ENCODE data around the gene LTBP1. TPM values are rescaled to one million over a fixed set of nuclear protein-coding genes. Genes with fewer than 3 reads are reported as not detected.

Gene LTBP1
- total RNA-seq, 1 donor from 2014 or later: 29.7 TPM

DNA sequence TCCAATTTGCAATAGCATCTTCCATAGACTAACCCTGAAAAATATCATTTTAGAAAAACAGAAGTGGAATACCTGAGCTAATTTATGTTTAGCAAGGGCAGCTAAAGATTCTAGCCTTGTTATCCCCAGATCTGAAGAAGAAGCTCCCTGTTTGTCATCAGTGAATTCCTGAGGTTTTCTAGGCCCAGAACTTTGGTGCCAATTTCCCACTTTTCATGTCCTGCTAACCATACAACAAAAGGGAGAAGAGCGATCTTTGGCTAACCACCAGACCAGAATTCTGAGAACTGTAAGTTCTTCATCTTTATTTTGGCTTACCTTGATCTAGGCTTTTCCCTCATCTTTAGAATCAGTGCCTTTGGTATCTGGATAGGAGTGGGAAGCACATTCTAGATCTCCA is 478.4 kb downstream of the LTBP1 start:
- Histone ChIP-seq H3K27me3 (ENCODE audit: insufficient read depth, low read length) (no peaks in the 10 kb centered on the region), H3K36me3 (ENCODE audit: insufficient read depth, low read length) (no peaks in the 10 kb centered on the region), H3K4me3 (ENCODE audit: insufficient read depth, low read depth, low read length) (no peak overlapping the region), H2AFZ (ENCODE audit: low read depth, low read length) (no peak overlapping the region), H3K9me3 (ENCODE audit: insufficient read depth, low read depth, low read length) (no peaks in the 10 kb centered on the region), H3K27ac (ENCODE audit: low read depth, low read length) (no peak overlapping the region), H3K4me2 (ENCODE audit: low read length) (peak overlapping the region; percentile 2), H3K9ac (ENCODE audit: low read length) (no peak overlapping the region), H3K4me1 (ENCODE audit: insufficient read depth, low read length) (peaks cover 25% of the 10 kb centered on the region), H4K20me1 (ENCODE audit: insufficient read depth, low read length) (no peaks in the 10 kb centered on the region), H3K79me2 (ENCODE audit: insufficient read depth, low read length) (no peaks in the 10 kb centered on the region)
- Mint-ChIP-seq H3K4me1 (ENCODE audit: low read depth, unreplicated experiment) (peaks cover 29% of the 10 kb centered on the region), H3K27ac (ENCODE audit: unreplicated experiment) (peak overlapping the region; percentile 72), H3K36me3 (ENCODE audit: low read depth, unreplicated experiment) (peaks cover 2% of the 10 kb centered on the region), H3K27me3 (ENCODE audit: low read depth, unreplicated experiment) (no peaks in the 10 kb centered on the region), H3K9me3 (ENCODE audit: unreplicated experiment) (peaks cover 4% of the 10 kb centered on the region), H3K4me3 (ENCODE audit: unreplicated experiment) (no peak overlapping the region)
- FAIRE-seq (no peak), DNase-seq (ENCODE audit: low read depth) (no peak)
- TF ChIP-seq, protein P1, sequence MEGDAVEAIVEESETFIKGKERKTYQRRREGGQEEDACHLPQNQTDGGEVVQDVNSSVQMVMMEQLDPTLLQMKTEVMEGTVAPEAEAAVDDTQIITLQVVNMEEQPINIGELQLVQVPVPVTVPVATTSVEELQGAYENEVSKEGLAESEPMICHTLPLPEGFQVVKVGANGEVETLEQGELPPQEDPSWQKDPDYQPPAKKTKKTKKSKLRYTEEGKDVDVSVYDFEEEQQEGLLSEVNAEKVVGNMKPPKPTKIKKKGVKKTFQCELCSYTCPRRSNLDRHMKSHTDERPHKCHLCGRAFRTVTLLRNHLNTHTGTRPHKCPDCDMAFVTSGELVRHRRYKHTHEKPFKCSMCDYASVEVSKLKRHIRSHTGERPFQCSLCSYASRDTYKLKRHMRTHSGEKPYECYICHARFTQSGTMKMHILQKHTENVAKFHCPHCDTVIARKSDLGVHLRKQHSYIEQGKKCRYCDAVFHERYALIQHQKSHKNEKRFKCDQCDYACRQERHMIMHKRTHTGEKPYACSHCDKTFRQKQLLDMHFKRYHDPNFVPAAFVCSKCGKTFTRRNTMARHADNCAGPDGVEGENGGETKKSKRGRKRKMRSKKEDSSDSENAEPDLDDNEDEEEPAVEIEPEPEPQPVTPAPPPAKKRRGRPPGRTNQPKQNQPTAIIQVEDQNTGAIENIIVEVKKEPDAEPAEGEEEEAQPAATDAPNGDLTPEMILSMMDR (IDR thresholded peaks at IDR 0.05; ENCODE audit: insufficient read depth, low read depth, low read length): no peak
- TF ChIP-seq EZH2 (IDR thresholded peaks at IDR 0.05; ENCODE audit: insufficient read depth, low read length): no peak

DNA sequence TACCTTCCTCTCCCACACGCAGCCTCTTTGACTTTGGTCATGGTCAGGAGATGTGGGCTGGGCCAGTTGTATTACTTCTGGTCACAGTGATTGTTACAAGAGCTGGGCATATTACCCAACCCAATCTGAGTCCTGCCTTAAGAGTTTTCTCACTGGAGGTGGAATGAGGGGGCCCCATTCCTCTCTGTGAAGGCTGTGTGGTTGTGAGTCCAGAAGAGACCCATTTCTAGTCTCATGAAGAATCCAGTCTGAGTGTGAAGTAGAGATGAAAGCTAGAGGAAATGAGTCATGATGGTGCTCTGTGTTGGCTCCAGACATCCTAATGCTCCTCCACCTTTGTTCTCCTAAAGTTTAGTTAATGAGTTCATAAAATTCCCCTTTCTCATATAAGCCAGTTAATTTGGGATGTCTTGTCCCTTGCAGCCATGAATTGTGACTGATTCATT is 478.9 kb downstream of the LTBP1 start:
- H3K4me2 ChIP-seq (ENCODE audit: low read length): peak overlapping the region; percentile 2
- DNase-seq (ENCODE audit: low read depth): peak; percentile 72
- Mint-ChIP-seq H3K36me3 (ENCODE audit: low read depth, unreplicated experiment) (peaks cover 2% of the 10 kb centered on the region), H3K9me3 (ENCODE audit: unreplicated experiment) (peaks cover 4% of the 10 kb centered on the region), H3K27me3 (ENCODE audit: low read depth, unreplicated experiment) (no peaks in the 10 kb centered on the region), H3K4me3 (ENCODE audit: unreplicated experiment) (no peak overlapping the region), H3K27ac (ENCODE audit: unreplicated experiment) (peak overlapping the region; percentile 72), H3K4me1 (ENCODE audit: low read depth, unreplicated experiment) (peaks cover 24% of the 10 kb centered on the region)
- no peak overlapping the region for H3K27ac ChIP-seq (ENCODE audit: low read depth, low read length)
- FAIRE-seq: peak; percentile 20
- H3K36me3 ChIP-seq (ENCODE audit: insufficient read depth, low read length): no peaks in the 10 kb centered on the region
- H3K4me3 ChIP-seq (ENCODE audit: insufficient read depth, low read depth, low read length): no peak overlapping the region
- no peaks in the 10 kb centered on the region for H3K27me3 ChIP-seq (ENCODE audit: insufficient read depth, low read length)
- H2AFZ ChIP-seq (ENCODE audit: low read depth, low read length): no peak overlapping the region
- H3K9ac ChIP-seq (ENCODE audit: low read length): no peak overlapping the region
- no peaks in the 10 kb centered on the region for H4K20me1 ChIP-seq (ENCODE audit: insufficient read depth, low read length)
- H3K9me3 ChIP-seq (ENCODE audit: insufficient read depth, low read depth, low read length): no peaks in the 10 kb centered on the region
- no peak for TF ChIP-seq EZH2 (IDR thresholded peaks at IDR 0.05; ENCODE audit: insufficient read depth, low read length)
- TF ChIP-seq, protein P1 (IDR thresholded peaks at IDR 0.05; ENCODE audit: insufficient read depth, low read depth, low read length): no peak
- H3K79me2 ChIP-seq (ENCODE audit: insufficient read depth, low read length): no peaks in the 10 kb centered on the region
- H3K4me1 ChIP-seq (ENCODE audit: insufficient read depth, low read length): peaks cover 20% of the 10 kb centered on the region

DNA sequence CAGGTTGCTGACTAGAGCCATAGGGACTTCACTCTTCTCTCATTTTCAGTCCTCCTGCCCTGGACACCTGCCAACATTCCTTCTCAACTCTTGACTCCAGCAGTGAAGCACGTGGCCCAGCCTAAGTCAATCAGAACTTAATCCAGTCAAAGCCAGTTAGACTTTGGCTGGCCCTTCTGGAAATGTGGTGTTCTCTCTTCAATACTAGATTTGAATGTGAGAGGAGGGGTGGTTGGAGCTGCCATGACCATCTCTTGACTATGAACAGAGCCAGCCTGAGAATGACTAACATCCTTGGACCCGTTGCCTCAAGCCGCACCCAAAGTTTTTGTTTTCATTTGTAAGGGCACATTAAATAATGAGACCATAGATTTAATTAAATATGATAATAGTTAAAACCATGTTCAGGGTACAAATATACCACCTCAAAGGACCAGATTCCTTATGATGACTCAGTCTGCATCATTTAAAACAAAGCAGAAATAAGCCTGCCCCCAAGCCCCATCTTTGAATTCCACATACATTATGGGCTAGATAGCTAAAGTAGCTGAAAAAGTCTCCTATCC is 480.0 kb downstream of the LTBP1 start:
- Mint-ChIP-seq H3K9me3 (ENCODE audit: unreplicated experiment) (peaks cover 4% of the 10 kb centered on the region), H3K27ac (ENCODE audit: unreplicated experiment) (peak overlapping the region; percentile 90), H3K36me3 (ENCODE audit: low read depth, unreplicated experiment) (peaks cover 2% of the 10 kb centered on the region), H3K4me3 (ENCODE audit: unreplicated experiment) (no peak overlapping the region), H3K4me1 (ENCODE audit: low read depth, unreplicated experiment) (peaks cover 20% of the 10 kb centered on the region), H3K27me3 (ENCODE audit: low read depth, unreplicated experiment) (peaks cover 3% of the 10 kb centered on the region)
- H3K4me1 ChIP-seq (ENCODE audit: insufficient read depth, low read length): peaks cover 15% of the 10 kb centered on the region
- no peak overlapping the region for H3K4me3 ChIP-seq (ENCODE audit: insufficient read depth, low read depth, low read length)
- peak; percentile 62 for DNase-seq (ENCODE audit: low read depth)
- H3K9me3 ChIP-seq (ENCODE audit: insufficient read depth, low read depth, low read length): no peaks in the 10 kb centered on the region
- H3K79me2 ChIP-seq (ENCODE audit: insufficient read depth, low read length): no peaks in the 10 kb centered on the region
- peak overlapping the region; percentile 65 for H3K27ac ChIP-seq (ENCODE audit: low read depth, low read length)
- peak overlapping the region; percentile 6 for H3K4me2 ChIP-seq (ENCODE audit: low read length)
- H3K36me3 ChIP-seq (ENCODE audit: insufficient read depth, low read length): no peaks in the 10 kb centered on the region
- H3K27me3 ChIP-seq (ENCODE audit: insufficient read depth, low read length): no peaks in the 10 kb centered on the region
- peak; percentile 9 for FAIRE-seq
- no peak for TF ChIP-seq EZH2 (IDR thresholded peaks at IDR 0.05; ENCODE audit: insufficient read depth, low read length)
- TF ChIP-seq, protein P1 (IDR thresholded peaks at IDR 0.05; ENCODE audit: insufficient read depth, low read depth, low read length): no peak
- H2AFZ ChIP-seq (ENCODE audit: low read depth, low read length): no peak overlapping the region
- H3K9ac ChIP-seq (ENCODE audit: low read length): no peak overlapping the region
- no peaks in the 10 kb centered on the region for H4K20me1 ChIP-seq (ENCODE audit: insufficient read depth, low read length)

All from astrocyte (in vitro differentiated cells and primary cell).